HepG2 (cell line): ENCODE data around the gene NUDCD2. TPM values are rescaled to one million over a fixed set of nuclear protein-coding genes. Genes with fewer than 3 reads are reported as not detected.

Experiments
- ATAC-seq: fragments of 200-7000 bp; cut with Tn5 transposase; 3 replicates; pipeline ENCODE4 v1.9.1; 2020; ENCODE audit warnings: mild to moderate bottlenecking, moderate library complexity
- BruUV-seq: library from RNA; stranded (reverse); fragments of 400-500 nt; replicated peaks from 2 replicates; lab custom pipeline; 2021; lab: Mats Ljungman, UMichigan
- CTCF ChIA-PET: fragments of 300-600 bp; formaldehyde crosslinking; extraction: SDS; loops from one replicate; lab custom pipeline; 2021; ENCODE audit warnings: low total read pairs, inconsistent platforms, low intra/inter-chr PET ratio; lab: Yijun Ruan, JAX
- POLR2A ChIA-PET: fragments of 350-600 bp; sonication (Branson Sonifier 250); formaldehyde crosslinking; loops from one replicate; lab custom pipeline; 2020; ENCODE audit warnings: antibody characterized with exemption, inconsistent platforms; lab: Yijun Ruan, JAX
- DNase-seq: peaks from one replicate; pipeline ENCODE4 v3.0.0-alpha.2; 2015; ENCODE audit warnings: low spot score
- FAIRE-seq: peaks from 3 replicates; lab custom pipeline; 2011; peaks lifted over from hg19 to GRCh38; lab: Jason Lieb, UNC
- H2AFZ ChIP-seq: one replicate; pipeline ENCODE4 v1.6.1; 2011; ENCODE audit warnings: low read length, inconsistent platforms
- H3K27ac ChIP-seq: fragments of 300-600 bp; 3 replicates; pipeline ENCODE4 v1.8.0; 2011; ENCODE audit warnings: mixed run types, mild to moderate bottlenecking, mixed read lengths, low read length, inconsistent platforms; ENCODE audit not compliant: insufficient read depth; ENCODE audit errors: extremely low read length
- H3K27me3 ChIP-seq, 2 experiments: fragments of 200-600 bp in 1 of 2; 2 replicates in 1 of 2; 3 replicates in 1 of 2; pipeline versions ENCODE4 v1.6.0 to v1.8.0; 2011; ENCODE audit warnings: low read length in 2 of 2, mild to moderate bottlenecking in 2 of 2, moderate library complexity in 2 of 2, inconsistent platforms in 1 of 2; ENCODE audit not compliant: insufficient read depth in 2 of 2, control insufficient read depth in 1 of 2
- H3K36me3 ChIP-seq, 2 experiments: fragments of 200-600 bp in 1 of 2; replicated peaks in 1 of 2; 2 replicates in 1 of 2; 3 replicates in 1 of 2; pipeline versions ENCODE4 v1.5.1 to v1.8.0; 2011; ENCODE audit warnings: low read length in 2 of 2, inconsistent platforms in 1 of 2; ENCODE audit not compliant: insufficient read depth in 2 of 2, control insufficient read depth in 1 of 2
- H3K4me1 ChIP-seq: 2 replicates; pipeline ENCODE4 v1.5.1; 2012; ENCODE audit warnings: low read length, inconsistent platforms; ENCODE audit not compliant: insufficient read depth
- H3K4me2 ChIP-seq: 2 replicates; pipeline ENCODE4 v1.6.0; 2011; ENCODE audit warnings: low read depth, low read length, inconsistent platforms
- H3K4me3 ChIP-seq, 3 experiments: fragments of 200-600 bp in 1 of 3; sonication (generic), shearing (Covaris generic) in 1 of 3; replicated peaks in 1 of 3; 2 replicates each; pipeline ENCODE4 v1.5.1; 2011 to 2016; ENCODE audit warnings: low read length in 3 of 3, inconsistent platforms in 2 of 3, low read depth in 2 of 3, mild to moderate bottlenecking in 2 of 3, control low read depth in 1 of 3, mixed read lengths in 1 of 3; ENCODE audit not compliant: insufficient read depth in 1 of 3
- H3K79me2 ChIP-seq: one replicate; pipeline ENCODE4 v1.6.1; 2011; ENCODE audit warnings: low read length, inconsistent platforms; ENCODE audit not compliant: insufficient read depth
- H3K9ac ChIP-seq: 2 replicates; pipeline ENCODE4 v1.6.0; 2011; ENCODE audit warnings: mild to moderate bottlenecking, low read depth, low read length, inconsistent platforms; ENCODE audit not compliant: insufficient read depth
- H3K9me3 ChIP-seq: 2 replicates; pipeline ENCODE4 v1.5.1; 2012; ENCODE audit warnings: mild to moderate bottlenecking, low read length
- H4K20me1 ChIP-seq: 2 replicates; pipeline ENCODE4 v1.6.0; 2011; ENCODE audit warnings: inconsistent platforms, mild to moderate bottlenecking, low read length, moderate library complexity; ENCODE audit not compliant: insufficient read depth
- HDAC1 ChIP-seq: sonication (generic); formaldehyde crosslinking; IDR thresholded peaks from 2 replicates; pipeline ENCODE4 v1.5.1; 2020; ENCODE audit warnings: mild to moderate bottlenecking, missing genetic modification reagents
- MEF2D ChIP-seq: sonication (generic); formaldehyde crosslinking; IDR thresholded peaks from 2 replicates; pipeline ENCODE4 v1.5.1; 2020; ENCODE audit warnings: mild to moderate bottlenecking, missing genetic modification reagents
- MTA1 ChIP-seq: sonication (generic); formaldehyde crosslinking; IDR thresholded peaks from 2 replicates; pipeline ENCODE4 v1.4.0; 2020; ENCODE audit warnings: missing genetic modification reagents, mild to moderate bottlenecking, borderline replicate concordance
- NFYB ChIP-seq: sonication (generic); formaldehyde crosslinking; IDR thresholded peaks from 2 replicates; pipeline ENCODE4 v1.4.0; 2020; ENCODE audit warnings: missing genetic modification reagents
- SNRNP70 ChIP-seq: fragments of 200-400 bp; formaldehyde crosslinking; IDR thresholded peaks from 2 replicates; pipeline ENCODE4 v1.6.1; 2017; ENCODE audit warnings: mild to moderate bottlenecking, low read depth, low read length, moderate library complexity
- SP2 ChIP-seq: sonication (generic); formaldehyde crosslinking; IDR thresholded peaks from 2 replicates; pipeline ENCODE4 v1.5.1; 2020; ENCODE audit warnings: mild to moderate bottlenecking, missing genetic modification reagents
- SRSF1 ChIP-seq: fragments of 200-400 bp; formaldehyde crosslinking; optimal IDR thresholded peaks from 2 replicates; pipeline ENCODE3; 2017; ENCODE audit warnings: mild to moderate bottlenecking, low read depth, low read length, moderate library complexity
- TCF12 ChIP-seq, 2 experiments: fragments of 450-650 bp in 1 of 2; sonication (generic) in 1 of 2; formaldehyde crosslinking in 1 of 2; IDR thresholded peaks; 2 replicates each; pipeline versions ENCODE4 v1.6.1 to v1.8.0; 2017 to 2022; ENCODE audit warnings: antibody characterized with exemption in 1 of 2, mild to moderate bottlenecking in 1 of 2, missing genetic modification reagents in 1 of 2, moderate library complexity in 1 of 2
- ZNF256 ChIP-seq: sonication (generic); formaldehyde crosslinking; conservative IDR thresholded peaks from 2 replicates; pipeline ENCODE4 v1.4.0; 2020; ENCODE audit warnings: missing genetic modification reagents
- ZNF34 ChIP-seq: sonication (generic); formaldehyde crosslinking; IDR thresholded peaks from 2 replicates; pipeline ENCODE4 v1.4.0; 2020; ENCODE audit warnings: mild to moderate bottlenecking, missing genetic modification reagents, borderline replicate concordance
- ZNF558 ChIP-seq: sonication (generic); formaldehyde crosslinking; IDR thresholded peaks from 2 replicates; pipeline ENCODE4 v1.9.0; 2022; ENCODE audit warnings: mild to moderate bottlenecking, missing genetic modification reagents, borderline replicate concordance
- ZNF615 ChIP-seq: sonication (generic); formaldehyde crosslinking; IDR thresholded peaks from 2 replicates; pipeline ENCODE4 v1.5.0; 2020; ENCODE audit warnings: mild to moderate bottlenecking, missing genetic modification reagents, borderline replicate concordance
- ZNF776 ChIP-seq: sonication (generic); formaldehyde crosslinking; IDR thresholded peaks from 2 replicates; pipeline ENCODE4 v1.4.0; 2020; ENCODE audit warnings: mild to moderate bottlenecking, missing genetic modification reagents
- WGBS: methylation state at CpG from one replicate; pipeline ENCODE4 v1.1.6; 2017; ENCODE audit warnings: low lambda C conversion rate; 5-methylcytosine and 5-hydroxymethylcytosine counted together
- in situ Hi-C: cut with HindIII; loops from 2 replicates; pipeline ENCODE4 v1.10.0; 2017; ENCODE audit warnings: low pct_unique_long_range_greater_than_20kb; ENCODE audit not compliant: extremely low pct_ligation_motif_present
- intact Hi-C: fragments of 100-400 bp; cut with micrococcal nuclease; formaldehyde crosslinking; loops from one replicate; pipeline ENCODE4 v1.10.0; 2022; ENCODE audit not compliant: unreplicated experiment
- polyA plus RNA-seq, 8 experiments: library from polyadenylated mRNA; depleted of rRNA in 3 of 8; stranded (reverse) in 7 of 8; unstranded in 1 of 8; fragments of >200 nt; fragmentation: Illumina TruSeq in 4 of 8; extraction: Trizol in 4 of 8; gene quantifications; 2 replicates each; pipeline versions ENCODE4 v1.2.1 to v1.2.3, GENCODE V29; 2011 to 2016; ENCODE audit warnings: low read depth in 4 of 8, missing spikeins in 1 of 8, mixed read lengths in 1 of 8; ENCODE audit not compliant: insufficient read depth in 1 of 8
- total RNA-seq, 5 experiments: library from RNA; depleted of rRNA; stranded (reverse); fragments of >200 nt; fragmentation: Illumina TruSeq; extraction: Trizol; gene quantifications; 2 replicates each; pipeline ENCODE4 v1.2.3, GENCODE V29; 2016; ENCODE audit warnings: low read depth in 1 of 5

Gene NUDCD2
- total and polyA plus RNA-seq, 2 of the 13 experiments (the other 11 are each of a cell fraction or from before 2014, with no cell fraction given): 14.8 to 39.2 TPM

DNA sequence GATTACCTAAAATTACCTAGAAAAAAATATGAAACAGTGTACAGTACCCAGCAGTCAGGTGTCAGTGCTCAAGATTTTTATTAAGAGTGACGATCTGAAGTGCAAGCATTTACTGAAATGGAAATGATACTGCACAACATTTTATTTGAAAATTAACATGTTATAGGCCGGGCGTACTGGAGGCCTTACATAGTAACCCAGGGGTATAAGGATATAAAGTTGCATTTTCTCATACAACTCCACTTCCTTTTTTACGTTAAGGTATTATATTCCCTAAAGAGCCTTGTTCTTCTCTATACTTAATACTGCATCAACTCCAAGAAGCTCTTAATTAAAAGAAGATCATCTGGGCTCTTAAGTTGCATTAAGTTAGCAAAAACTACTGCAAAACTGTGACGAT, 48.9 kb upstream of the NUDCD2 start:
- Histone ChIP-seq H4K20me1 (no peaks in the 10 kb centered on the region), H3K4me3 (peak overlapping the region; percentile 4 to 36 (median 25); a peak in 3 of 6 replicates), H3K36me3 (peaks cover 3 to 19% of the 10 kb centered on the region in 2 experiments; a peak in 3 of 5 replicates), H3K9ac (peak overlapping the region; percentile 27; the same call in 1 of the 2 replicates), H3K4me1 (peaks cover 34% of the 10 kb centered on the region), H3K4me2 (peak overlapping the region; percentile 75), H3K27me3 (no peaks in the 10 kb centered on the region; a peak in 1 of 5 replicates), H3K27ac (peak overlapping the region; percentile 43), H2AFZ (no peak overlapping the region), H3K9me3 (no peaks in the 10 kb centered on the region), H3K79me2 (peaks cover 54% of the 10 kb centered on the region)
- TF ChIP-seq SNRNP70: no peak
- TF ChIP-seq ZNF615: no peak
- no peak for TF ChIP-seq ZNF256 (CRISPR knock-in tag)
- TF ChIP-seq SRSF1: no peak
- TF ChIP-seq ZNF558 (CRISPR knock-in tag): no peak
- TF ChIP-seq HDAC1 (CRISPR knock-in tag): no peak
- TF ChIP-seq ZNF34 (CRISPR knock-in tag): no peak
- no peak for TF ChIP-seq MEF2D
- TF ChIP-seq MTA1 (CRISPR knock-in tag): no peak
- TF ChIP-seq ZNF776: no peak
- TF ChIP-seq TCF12 (IDR thresholded peaks at IDR 0.05): no peak
- no peak for TF ChIP-seq TCF12 (CRISPR knock-in tag; IDR thresholded peaks at IDR 0.05)
- no peak for TF ChIP-seq SP2
- no peak for TF ChIP-seq NFYB (CRISPR knock-in tag)
- intact Hi-C loops (no loop called here), in situ Hi-C loops (no loop called here)
- ATAC-seq (no peak), FAIRE-seq (no peak), DNase-seq (no peak)
- ChIA-PET POLR2A (no interaction called here), CTCF (no interaction called here)
- BruUV-seq: no TSS peak
- 71% methylated on average over 5 of the region's 5 CpGs for WGBS
